ENCODE measurements around the gene RSF1.

DNA sequence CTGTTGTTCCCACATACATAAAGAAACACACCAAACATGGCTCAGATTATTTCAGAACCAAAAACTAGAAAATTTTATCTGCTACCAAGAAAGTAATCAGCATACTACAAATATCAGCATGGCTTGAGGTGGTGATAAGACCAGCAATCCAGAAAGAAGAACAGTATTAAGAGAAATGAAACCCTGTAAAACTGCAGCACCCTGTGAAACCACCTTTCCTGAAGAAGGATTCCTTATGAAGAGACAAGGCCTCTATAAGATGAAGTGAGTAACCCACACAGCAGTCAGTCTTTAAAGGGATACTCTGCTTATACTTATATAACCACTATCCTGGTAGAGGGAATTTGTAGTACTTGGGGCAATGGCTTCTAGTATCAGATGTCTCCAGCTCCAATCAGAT lies 49.9 kb downstream of the RSF1 start:
- TF ChIP-seq CTCF (IDR thresholded peaks at IDR 0.05): no peak
- no peak for TF ChIP-seq POLR2A (IDR thresholded peaks at IDR 0.05)

All from Peyer's patch (tissue), 4 donors.